ENCODE results near the gene MPPED1.

MPPED1 gene

DNA sequence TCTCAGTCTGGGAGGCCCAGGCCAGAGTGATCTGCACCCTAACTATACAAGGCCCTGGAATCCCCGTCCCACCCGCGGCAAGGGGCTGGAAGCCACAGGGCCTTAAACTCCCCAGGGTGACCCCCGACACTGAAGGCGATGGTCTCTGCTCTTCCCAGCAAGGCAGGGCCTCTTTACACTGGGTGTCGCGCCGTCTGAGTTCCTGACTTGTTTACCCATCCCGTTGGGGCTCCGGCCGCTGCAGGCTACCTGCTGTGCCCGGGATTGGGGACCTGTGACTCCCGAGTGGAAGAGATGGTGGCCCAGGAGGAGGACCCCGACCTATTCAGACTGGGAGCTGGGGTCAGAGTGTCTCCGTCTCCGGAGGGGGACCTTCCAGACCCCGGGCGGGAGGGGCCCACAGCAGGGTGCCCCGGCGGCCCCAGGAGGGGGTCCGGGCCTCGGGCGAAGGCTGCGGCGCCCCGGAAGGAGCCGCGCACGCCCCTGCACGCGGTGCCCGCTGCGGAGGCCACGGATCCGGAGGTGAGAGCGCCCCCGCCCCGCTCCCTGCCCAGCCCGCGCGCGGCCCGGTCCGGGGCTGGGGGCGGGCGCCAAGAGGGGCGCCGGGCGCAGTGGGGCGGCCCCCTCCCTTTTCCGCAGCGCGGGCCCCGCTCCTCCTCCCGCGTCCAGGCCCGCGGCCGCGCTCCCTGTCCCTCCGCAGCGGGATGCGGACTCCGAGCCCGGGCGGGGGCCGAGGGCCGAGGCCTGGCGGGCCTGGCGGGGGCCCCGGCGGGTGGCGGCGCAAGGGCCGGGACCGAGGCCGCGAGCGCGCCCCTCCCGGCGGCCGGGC, 560 bp upstream of the MPPED1 start:
- DNase-seq (ENCODE audit: low read depth): no peak

DNA sequence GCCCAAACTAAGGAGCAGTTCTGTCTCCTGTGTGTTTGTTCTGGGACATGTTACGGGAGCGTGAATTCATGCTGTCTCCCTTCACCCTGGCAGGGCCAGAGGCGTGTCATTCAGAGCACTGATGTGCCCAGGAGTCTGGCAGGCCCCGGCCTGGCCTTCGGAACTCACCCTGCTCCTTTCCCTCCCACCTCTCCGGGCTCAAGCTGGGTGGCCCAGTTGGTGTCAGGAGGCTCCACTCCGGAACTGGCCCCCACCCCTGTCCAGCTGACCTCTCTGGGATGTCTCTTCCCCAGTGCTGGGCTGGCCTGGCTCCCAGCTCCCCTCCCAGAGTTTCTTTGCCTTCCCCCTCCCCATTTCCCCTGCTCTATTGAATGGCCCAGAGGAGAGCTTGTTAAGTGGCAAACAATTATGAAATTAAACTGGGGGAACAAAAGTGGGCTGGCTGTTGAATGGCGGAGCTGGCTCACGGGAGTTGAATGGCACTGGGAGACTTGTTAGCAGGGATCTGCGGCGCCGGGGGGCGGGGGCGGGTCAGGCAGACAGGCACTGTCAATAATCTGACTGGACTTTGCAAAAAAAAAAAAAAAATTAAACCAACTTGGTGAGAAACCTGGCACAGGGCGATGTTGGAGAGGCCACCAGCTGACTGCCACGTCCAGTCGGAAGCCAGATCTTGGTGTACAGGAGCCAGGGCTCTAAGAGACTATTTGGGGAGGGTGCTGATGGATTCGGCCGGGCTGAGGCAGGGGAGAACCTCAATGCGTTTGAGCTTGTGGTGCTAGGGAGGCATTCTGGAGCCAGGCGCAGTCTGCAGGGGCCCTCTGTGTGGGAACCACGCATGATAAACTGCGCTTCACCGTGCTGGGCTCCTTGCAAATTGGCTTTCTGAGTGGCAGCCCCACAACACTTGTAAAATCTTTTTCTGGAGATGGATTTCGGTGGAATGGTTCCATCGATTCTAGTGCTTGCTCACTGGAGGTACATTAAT, 1.3 kb downstream of the MPPED1 start:
- no peak for DNase-seq (ENCODE audit: low read depth)

DNA sequence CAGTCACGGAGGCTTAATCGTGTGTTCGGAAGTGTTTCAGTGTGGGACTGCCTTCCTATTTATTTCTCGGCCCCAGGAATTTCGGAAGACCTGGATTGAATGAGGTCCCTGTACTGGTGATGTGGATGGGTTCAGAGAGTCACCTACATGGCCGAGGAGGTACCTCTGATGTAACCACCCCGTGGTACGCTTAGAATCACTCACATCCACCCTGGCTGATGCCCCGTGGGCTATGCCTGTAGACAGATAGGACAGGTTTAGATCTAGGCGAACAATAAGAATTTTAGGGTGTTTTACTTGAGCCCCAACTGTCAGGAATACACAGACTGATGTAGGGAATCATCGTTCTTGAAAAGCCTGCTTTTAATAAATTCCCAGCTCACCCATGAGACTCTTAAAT, 2.0 kb downstream of the MPPED1 start:
- no peak for DNase-seq (ENCODE audit: low read depth)

DNA sequence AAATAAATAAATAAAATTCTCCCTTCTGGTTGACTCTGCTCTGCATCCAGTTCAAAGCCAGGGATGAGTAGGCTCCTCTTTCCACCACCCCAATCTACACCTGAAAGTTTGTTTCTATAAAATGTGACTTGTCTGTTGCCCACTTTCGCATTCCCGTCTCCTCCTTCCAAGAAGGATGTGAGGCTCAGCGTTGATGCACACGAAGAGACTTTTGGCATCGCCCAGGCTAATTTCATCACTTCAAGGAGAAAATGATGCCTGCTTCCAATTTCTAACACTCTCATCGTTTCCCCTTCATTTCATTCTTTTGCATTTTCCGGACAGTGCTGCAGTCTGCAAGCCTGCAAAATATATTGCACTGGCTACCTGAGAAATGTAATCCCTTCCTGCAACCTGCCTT, 3.9 kb downstream of the MPPED1 start:
- DNase-seq (ENCODE audit: low read depth): no peak

DNA sequence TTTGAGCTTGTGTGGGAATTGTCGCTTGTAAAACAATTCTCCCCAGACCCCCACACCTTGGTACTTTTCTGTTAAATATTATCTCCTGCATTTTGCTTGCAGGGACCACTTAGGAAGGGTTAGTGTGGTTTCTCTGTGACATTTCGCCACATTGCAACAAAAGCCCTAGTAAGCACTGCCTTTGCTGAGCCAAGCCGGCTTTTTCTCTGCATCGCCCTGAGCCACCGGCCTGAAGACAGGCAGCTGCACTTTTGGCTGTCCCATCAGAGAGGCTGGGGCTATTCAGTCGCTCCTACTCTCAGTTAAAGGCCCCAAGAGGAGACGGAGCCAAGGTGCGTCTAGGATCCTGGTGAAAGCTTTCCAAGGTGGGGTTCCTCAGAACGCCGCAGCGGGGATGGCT, 5.7 kb downstream of the MPPED1 start:
- no peak for DNase-seq (ENCODE audit: low read depth)

DNA sequence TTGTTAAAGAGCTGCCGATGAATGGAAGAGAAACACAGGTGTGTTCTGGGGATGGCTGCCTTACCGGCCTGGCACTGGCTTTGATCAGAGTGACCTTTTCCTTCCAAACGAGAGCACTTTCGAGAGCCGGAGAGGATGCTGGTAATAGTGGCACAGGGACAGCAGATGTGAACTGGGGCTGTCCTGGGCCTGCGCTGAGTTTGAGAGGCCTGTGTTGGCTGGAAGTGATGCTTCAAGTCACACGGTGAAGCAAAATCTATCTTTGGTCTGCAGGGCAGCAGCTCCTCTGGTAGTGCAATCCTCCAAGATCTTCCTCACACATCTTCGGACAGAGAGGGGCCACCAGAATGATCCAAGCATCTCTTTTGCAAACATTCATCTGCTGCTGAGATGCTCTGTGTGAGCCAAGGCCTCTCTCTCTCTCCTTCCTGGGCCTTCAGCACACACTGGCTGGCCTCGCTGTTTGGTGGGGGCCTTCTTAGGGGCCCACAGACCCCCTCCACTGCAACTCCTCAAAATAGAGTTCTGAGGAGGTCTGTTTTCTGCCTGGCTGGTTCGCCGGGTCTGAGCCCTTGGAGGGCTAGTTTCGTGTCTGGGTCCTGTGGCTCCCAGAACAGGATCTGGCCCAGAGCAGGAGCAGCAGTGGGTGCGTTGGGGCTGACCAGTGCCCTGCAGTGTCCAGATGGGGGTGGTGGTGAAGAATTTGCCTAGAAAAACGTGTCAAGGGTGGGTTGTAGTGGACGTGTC, 6.4 kb downstream of the MPPED1 start:
- DNase-seq (ENCODE audit: low read depth): no peak

DNA sequence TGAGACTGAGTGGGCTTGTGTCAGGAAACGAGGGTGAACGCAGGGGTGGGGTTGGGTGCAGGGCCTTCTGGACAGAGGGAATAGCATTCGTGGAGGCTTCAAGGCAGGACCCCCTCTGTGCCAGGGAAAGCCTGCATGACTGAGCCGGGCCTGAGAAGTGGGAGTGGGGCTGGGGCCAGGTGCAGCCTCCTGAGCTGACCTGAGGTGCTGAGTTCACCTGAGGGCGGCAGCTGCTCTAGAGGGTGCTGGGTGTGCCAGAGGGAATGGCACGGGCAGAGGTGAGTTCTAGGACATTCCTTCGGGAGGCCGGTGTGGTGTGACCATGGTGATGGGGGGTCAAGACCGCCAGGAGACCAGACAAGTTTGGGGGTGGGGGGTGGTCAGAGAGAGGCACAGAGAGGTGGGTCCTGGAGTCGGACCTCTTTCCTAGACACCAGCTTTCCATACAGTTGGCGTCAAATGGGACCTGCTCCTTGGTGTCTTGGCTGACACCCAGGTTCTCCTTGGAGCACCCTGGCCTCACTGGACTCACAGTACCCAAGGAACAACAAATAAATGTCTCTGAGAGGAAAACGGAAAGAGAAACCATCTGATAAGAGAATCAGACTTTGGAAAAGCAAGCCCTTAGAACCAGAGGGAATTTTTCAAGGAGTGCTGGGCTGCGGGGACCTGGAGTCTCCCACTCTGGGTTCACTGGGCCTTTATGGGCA, 7.7 kb downstream of the MPPED1 start:
- DNase-seq (ENCODE audit: low read depth): no peak

DNA sequence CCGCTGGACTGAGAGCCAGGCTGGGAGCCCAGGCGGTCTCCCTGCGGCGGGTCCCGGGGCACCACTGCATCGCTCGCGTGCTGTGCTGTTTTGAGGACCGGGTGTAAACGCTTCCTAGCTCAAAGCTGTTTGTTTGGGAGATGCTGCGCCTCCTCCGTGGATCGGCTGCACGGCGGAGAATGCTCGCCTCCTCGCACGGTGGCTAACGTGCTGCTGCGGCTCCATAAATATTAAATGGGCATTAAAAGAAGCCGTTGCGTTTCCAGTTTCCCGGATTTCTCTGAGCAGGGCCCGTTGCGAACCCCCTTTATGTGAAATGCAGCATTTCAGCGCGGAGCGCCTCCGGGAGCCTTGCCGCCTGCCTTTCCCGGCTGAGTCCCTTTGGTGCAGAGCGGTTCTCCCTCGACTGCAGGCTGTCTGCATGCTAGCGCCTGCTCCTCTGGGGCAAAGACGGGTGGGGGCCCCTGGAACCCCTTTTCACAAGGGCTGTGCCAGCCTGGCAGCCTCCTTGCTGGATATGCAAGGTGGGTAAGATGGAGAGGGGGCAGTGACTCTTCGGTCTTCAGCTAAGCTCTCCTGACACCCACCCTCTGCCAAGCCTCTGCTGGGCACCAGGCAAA, 9.3 kb downstream of the MPPED1 start:
- no peak for DNase-seq (ENCODE audit: low read depth)

DNA sequence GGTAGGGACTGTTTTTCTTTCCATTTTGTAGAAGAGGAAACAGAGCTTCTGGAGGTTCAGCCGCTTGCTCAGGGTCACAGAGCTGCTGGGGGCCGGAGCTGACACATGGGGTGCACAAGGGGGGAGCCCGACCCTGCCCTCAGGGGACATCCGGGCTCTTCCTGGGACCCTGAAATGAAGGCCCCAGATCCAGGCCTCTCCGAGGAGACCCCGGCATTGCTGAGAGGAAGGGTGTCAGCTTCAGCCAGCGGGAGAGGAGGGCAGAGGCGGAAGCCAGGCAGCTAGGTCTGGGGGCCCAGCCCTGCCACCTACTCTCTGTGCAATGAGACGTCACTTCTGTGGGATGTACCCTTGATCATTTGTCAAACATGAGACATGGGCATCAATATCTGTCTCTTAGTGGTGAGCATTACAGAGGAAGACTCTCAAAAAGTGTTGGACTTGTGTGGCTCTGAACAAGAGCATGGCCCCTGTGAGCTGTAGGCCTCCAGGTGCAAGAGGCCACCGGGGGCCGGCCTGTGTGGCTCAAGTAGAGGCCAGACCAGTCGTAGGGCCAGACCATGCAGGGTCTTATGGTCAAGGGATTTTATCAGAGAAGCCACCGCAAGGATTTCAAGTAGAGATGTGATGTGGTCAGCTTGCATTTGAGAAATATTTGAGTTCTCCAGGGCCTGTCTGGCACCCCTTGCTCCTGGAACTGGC, 10.3 kb downstream of the MPPED1 start:
- no peak for DNase-seq (ENCODE audit: low read depth)

DNA sequence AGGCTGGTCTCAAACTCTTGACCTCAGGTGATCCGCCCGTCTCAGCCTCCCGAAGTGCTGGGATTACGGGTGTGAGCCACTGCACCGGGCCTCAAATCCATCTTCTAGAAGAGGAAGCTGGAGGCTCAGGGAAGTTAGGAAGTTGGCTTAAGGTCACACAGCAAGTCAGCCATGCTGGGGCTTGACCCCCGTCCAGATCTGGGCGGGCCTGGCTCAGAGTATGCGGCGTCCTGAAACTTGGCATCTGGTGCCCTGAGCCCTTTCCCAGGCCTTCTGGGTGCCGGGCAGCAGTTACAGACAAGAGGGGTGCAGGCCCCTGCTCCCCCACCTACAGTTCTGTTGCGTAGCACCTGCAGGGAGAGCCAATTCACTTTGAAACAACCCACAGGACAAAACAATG, 11.2 kb downstream of the MPPED1 start:
- DNase-seq (ENCODE audit: low read depth): no peak

DNA sequence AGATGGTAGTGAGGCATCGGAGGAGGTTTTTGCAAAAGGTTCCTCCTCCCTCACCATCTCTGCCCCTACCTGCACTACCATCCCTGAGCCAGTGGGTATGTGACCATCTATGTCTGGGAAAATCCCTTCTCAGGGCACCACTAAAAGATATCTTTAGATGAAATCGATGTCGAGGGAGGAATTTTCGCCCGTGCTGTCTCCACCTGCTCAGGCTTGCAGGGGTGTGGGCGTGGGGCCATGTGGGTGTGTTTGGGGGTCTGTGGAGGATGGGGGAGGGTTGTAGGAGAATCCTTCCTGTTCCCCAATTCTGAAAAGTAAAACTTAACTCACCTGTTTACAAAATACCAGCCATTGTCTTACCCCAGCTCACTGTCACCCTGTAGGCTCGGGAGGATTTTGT, 12.4 kb downstream of the MPPED1 start:
- DNase-seq (ENCODE audit: low read depth): no peak

DNA sequence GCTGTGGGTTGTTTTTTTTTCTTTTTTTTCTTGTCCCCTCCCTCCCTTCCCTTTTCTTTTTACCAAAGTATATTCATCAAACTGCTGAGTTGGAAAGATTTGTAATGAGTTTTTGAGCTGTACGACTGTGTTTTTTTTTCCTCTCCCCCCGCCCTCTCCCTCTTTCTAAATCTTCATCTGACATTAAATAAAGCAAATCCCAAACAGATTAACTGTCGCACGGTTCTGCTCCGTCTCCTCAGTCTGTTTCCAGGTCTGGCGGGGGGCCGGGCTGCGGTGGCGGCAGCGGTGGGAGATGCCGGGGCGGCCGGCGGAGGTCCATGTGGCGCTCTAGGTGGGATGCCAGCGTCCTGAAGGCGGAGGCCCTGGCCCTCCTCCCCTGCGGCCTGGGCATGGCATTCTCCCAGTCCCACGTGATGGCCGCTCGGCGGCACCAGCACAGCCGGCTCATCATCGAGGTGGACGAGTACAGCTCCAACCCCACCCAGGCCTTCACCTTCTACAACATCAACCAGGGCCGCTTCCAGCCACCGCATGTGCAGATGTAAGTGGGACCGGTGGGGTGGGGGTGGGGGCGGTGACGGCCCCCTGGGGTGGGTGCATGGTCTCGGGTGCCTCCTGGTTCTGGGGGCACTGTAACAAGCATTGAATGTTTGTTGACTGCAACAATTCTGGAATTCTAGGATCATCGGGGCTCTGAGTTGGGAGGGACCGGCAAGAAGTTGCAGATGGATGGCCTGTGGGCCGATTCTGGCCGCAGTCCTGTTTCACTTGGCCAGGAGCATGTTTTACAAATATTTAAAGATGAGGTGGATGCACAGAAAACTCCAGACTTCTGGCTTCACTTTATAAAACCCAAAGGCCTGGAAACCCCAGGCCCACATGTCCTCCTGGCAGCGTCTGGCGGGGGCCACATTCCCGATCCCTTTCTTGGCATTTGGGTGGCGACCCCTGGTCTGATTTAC, 13.1 kb downstream of the MPPED1 start:
- DNase-seq (ENCODE audit: low read depth): no peak

DNA sequence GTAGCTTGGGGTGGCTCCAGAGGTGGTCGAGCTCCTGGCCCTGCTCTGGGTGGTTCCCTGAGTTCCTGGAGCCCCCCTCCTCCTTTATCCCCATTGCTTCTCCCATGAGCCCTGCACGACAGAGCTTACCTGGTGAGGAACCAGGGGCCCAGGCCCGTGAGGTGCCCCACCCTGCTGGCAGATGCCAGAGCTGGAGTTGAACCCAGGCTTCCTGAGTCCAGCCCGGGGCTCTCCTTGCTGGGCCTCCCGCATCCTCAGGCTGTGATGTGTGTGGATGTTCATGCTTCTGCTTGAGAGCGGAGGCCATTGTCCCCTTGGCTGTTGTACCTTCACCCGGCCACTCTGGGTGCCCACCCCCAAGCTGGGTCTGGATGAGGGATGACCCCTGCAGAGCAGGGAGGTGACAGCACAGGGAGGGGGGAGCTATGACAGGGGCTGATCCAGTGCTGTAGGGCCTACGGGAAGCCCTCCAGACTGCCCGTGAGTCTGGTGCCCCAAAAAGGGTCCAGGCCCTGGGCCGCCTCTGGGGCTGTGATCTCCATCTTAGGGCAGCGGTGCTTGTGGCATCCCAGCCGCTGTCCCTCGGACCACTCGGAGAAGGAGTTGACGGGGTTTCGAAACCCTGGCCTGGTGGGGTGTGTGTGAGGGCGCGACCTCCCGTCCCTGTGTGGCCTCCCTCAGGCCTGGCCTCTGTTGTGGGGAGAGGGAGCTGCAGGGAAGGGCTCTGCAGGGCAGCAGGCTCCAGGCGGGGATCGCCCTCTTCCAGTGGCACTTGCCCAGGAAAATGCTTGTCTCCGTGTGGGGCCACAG, 14.4 kb downstream of the MPPED1 start:
- no peak for DNase-seq (ENCODE audit: low read depth)

DNA sequence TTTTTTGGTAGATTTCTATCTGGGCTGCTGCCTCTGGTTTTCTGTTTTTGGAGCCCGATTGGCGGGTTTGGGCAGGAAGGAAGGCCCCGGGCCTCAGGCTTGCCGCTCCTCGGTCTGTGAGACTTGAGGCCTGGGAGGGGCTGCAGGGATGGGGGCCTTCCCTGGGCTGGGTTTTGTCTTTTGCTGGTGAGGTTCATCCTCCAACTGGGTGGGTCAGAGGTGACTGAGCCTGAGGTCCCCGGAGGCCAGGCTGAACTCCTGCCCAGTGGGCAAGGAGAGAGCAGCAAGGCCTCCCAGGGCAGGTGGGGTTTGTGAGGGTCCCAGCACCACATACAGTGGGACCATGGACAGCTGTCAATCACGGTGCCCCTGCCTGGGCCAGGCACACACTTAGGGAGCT, 15.0 kb downstream of the MPPED1 start:
- DNase-seq (ENCODE audit: low read depth): no peak

DNA sequence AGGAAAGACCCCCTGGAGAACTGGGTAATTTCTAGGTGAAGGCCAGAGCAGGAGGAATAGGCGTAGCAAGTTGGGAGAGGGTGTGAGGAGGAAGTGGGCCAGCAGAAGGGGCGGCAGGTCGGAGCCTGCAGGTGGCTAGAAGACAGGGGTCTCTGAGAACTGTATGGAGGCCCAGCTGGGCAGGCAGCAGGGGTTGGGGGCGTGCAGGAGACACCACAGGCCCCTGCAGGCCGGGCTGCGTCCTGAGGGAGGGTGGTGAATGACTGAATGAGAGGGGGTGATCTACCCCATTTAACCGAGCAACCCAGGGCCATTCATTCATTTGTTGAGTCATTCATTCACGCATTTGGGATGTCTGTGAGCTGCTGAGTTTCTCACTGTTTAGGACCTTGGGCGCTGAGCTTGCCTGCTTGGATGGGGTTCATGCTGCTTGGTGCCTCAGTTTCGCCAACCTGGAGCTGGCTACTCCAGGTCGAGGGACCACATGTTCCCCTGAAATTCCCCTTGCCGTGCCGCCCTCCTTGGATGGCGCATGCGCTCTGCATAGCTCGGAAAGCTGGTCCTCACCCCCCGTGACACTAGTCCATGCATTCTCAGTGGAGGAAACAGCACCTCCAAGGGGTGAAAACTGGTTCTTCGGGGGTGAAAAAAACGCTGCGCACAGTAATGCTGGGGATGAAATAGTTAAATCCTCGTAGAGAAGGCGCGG, 15.6 kb downstream of the MPPED1 start:
- DNase-seq (ENCODE audit: low read depth): no peak

DNA sequence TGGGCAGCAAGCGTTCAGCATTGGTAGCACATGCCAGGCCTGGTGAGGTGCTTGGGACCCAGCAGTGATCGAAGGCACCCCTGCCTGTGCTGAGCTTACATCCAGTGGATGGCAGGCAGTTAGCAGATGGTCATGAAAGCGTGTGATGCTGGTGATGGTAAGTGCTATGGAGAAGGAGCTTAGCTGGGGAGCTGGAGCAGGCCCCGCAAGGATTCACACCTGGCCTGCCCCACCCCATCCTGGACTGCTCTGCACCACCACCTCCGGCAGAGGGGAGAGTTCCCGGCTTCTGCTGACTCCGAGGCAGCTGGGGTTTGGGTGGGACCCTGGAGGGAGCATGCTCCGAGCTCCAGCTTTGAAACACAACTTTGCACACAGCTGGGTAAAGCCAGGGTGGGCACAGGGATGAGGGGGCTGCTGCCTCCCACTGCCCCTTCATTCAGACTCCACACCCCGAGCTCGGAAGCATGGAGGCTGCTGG, 16.2 kb downstream of the MPPED1 start:
- DNase-seq (ENCODE audit: low read depth): no peak

DNA sequence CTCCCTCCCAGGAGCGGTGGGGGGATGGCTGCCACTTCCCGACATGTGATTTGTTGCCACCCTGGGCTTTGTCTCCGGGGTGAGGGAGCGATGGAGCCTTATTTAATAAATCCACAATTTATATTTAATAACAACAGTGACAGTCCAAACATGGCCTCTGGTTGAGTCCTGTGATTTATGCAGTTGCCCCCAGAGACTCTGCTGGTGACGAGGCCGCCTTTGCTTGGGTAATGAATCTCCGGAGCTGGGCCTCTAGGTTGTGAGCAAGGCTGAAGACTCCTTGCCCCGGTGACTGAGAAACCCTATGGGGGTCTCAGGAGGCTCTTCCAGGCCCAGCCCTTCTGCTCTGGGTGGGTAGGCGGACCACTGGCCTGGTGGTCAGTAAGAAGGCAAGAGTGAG, 16.7 kb downstream of the MPPED1 start:
- no peak for DNase-seq (ENCODE audit: low read depth)

DNA sequence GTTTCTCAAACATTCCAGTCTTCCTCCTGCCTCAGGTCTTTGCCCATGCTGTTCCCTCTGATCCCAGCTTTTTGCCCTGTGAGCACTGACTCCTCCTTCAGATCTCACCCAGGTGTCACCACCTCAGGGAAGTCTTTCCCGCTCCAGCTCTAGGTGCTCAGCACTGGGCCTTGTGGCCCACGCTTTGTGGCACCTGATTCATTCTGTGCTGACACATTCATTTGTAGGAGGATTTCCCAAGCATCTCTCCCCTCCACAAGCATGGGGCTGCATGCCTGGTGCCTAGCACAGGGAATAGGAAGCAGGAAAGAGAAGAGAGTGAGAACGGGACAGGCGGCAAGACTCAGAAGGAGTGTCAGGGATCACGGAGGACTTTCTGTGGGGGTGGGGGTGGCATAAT, 17.6 kb downstream of the MPPED1 start:
- DNase-seq (ENCODE audit: low read depth): no peak

All from stromal cell of bone marrow (primary cell).